ENCODE results near the gene EPC1.
"Not testable (repeated sequence)": the region's sequence is repeated elsewhere in the genome, so short reads cannot be mapped to it uniquely, and the experiment has no call there.

Gene EPC1
- total RNA-seq, result 188 to 303 reads per million in 2 donors

GRCh38 chr10:32346551-32347362 lies at the start of gene EPC1:
Gene EPC1, minus strand, starts transcription at chr10:32347158. Its CDS starts 243 bp downstream, at chr10:32346915.
- DNase-seq, result peak; percentile 79

GRCh38 chr10:32393911-32394310 lies 47.0 kb upstream of the EPC1 start:
- DNase-seq, result no peak

GRCh38 chr10:32392284-32392683 lies 45.3 kb upstream of the EPC1 start:
- DNase-seq, result not testable (repeated sequence)

- DNase-seq, result no peak
Measured at GRCh38 chr10:32390193-32390592, 43.2 kb upstream of the EPC1 start.

GRCh38 chr10:32388258-32389027 lies 41.5 kb upstream of the EPC1 start:
- no peak for DNase-seq

GRCh38 chr10:32386623-32387260 lies 39.8 kb upstream of the EPC1 start:
- DNase-seq, result no peak

GRCh38 chr10:32384171-32384570 lies 37.2 kb upstream of the EPC1 start:
- no peak for DNase-seq

- no peak for DNase-seq
Measured at GRCh38 chr10:32381165-32381564, 34.2 kb upstream of the EPC1 start.

- DNase-seq, result no peak
Measured at GRCh38 chr10:32379950-32380551, 33.1 kb upstream of the EPC1 start.

GRCh38 chr10:32379318-32379949 lies 32.5 kb upstream of the EPC1 start:
- DNase-seq, result no peak

- DNase-seq, result peak; percentile 86
Measured at GRCh38 chr10:32378363-32379317, 31.7 kb upstream of the EPC1 start.

GRCh38 chr10:32377458-32378259 lies 30.7 kb upstream of the EPC1 start:
- DNase-seq, result no peak

GRCh38 chr10:32376771-32377170 lies 29.8 kb upstream of the EPC1 start:
- no peak for DNase-seq

- DNase-seq, result no peak
Measured at GRCh38 chr10:32376097-32376496, 29.1 kb upstream of the EPC1 start.

- DNase-seq, result no peak
Measured at GRCh38 chr10:32375631-32376030, 28.7 kb upstream of the EPC1 start.

- no peak for DNase-seq
Measured at GRCh38 chr10:32374605-32375004, 27.6 kb upstream of the EPC1 start.

- no peak for DNase-seq
Measured at GRCh38 chr10:32373496-32373895, 26.5 kb upstream of the EPC1 start.

- no peak for DNase-seq
Measured at GRCh38 chr10:32373031-32373430, 26.1 kb upstream of the EPC1 start.

- no peak for DNase-seq
Measured at GRCh38 chr10:32372000-32372875, 25.3 kb upstream of the EPC1 start.
